Posterior vena cava (tissue), 2 donors: Measurements from ENCODE around the gene NPIPB8. TPM values are rescaled to one million over a fixed set of nuclear protein-coding genes. Genes with fewer than 3 reads are reported as not detected.
"Not testable (repeated sequence)": the region's sequence is repeated elsewhere in the genome, so short reads cannot be mapped to it uniquely, and the experiment has no call there.

Experiments
- DNase-seq: peaks from one replicate; pipeline ENCODE4 v3.0.0-alpha.2; 2020; ENCODE audit warnings: low spot score
- intact Hi-C, 2 donors: fragments of 100-400 bp; cut with DNase I; formaldehyde crosslinking; loops; one replicate each; pipeline versions ENCODE4 v1.14.1 to v1.14.2; 2022 to 2023
- total RNA-seq, 2 donors: library from RNA; stranded (reverse); fragmentation: NEBNext Ultra II Directional; extraction: Animal tissue kit (Norgen Biotek cat#: 25700); gene quantifications; one replicate each; pipeline ENCODE4 v1.2.1, GENCODE V29; 2021
- donor health status: DM: yes; HTN: yes; CAD: no.
- donor health status: DM: yes; HTN: yes; CAD: no.

The NPIPB8 gene
- total RNA-seq, 2 donors from 2014 or later: 1.2 TPM; not detected in 1

- DNase-seq: peak; percentile 61
- intact Hi-C loops: no loop called here
These were observed 33.7 kb upstream of the NPIPB8 start for GRCh38 chr16:28604186-28604565.

GRCh38 chr16:28606291-28607115 is 31.4 kb upstream of the NPIPB8 start:
- no peak for DNase-seq
- intact Hi-C loops: no loop called here

GRCh38 chr16:28607116-28607623 is 30.7 kb upstream of the NPIPB8 start:
- no peak for DNase-seq
- intact Hi-C loops: no loop called here

- DNase-seq, intact Hi-C loops: not testable (repeated sequence)
These were observed 30.0 kb upstream of the NPIPB8 start for GRCh38 chr16:28607681-28608495.

DNA sequence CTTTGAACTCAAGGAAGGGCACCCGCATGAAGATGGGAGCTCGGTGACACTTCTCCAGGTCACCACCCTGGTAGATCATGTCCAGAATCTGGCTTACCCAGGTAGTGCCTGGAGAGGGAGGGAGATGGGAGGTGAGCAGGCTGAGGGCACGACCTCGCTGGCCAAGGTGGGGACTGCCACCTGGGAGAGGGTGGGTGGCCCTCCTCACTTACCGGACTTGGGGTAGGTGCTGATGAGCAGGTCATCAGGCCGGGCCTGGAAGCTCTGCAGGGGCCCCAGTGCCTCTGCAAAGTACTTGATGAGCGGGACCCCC is 29.4 kb upstream of the NPIPB8 start:
- intact Hi-C loops: not testable (repeated sequence)

GRCh38 chr16:28608867-28609596 is 28.8 kb upstream of the NPIPB8 start:
- DNase-seq, intact Hi-C loops: not testable (repeated sequence)

More for the DNA sequence above, 29.4 kb upstream of the NPIPB8 start:
- DNase-seq: not testable (repeated sequence)

- intact Hi-C loops: no loop called here
- no peak for DNase-seq
These were observed 28.0 kb upstream of the NPIPB8 start, which contains the start of gene SULT1A1 for GRCh38 chr16:28609631-28610594. TSS of gene SULT1A1 (minus strand) at chr16:28610044. CDS start at chr16:28608855, 1,189 bp downstream.

DNA sequence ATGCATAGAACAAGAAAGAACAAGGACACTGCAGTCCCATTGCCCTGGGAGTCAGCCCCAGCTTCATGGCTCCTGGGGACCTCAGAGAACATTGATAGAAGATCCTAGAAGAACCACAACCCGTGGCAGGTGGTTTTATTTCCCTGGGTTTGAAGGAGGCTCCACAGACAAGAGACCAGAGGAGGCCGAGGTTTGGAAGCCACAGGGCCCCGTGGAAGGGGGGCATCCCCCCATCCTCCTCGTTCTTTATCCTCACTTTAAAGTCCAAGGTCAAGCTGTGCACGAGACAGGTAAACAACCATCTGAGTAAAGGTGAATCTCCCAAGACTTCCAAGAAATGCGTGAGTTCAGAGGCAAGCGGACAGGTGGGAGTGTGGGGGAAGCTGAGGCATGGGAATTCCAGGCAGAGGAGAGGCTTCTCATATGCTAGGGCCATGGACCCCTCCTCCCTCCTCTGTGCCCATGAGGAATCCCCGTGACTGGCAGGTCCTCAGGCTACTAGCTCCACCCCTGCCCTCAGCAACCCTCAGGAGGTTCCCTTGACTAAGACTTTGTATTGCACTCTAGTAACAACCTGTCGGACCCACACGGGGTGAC is 27.2 kb upstream of the NPIPB8 start:
- intact Hi-C loops: no loop called here
- DNase-seq: no peak

- intact Hi-C loops, DNase-seq: not testable (repeated sequence)
These were observed 25.2 kb upstream of the NPIPB8 start for GRCh38 chr16:28612359-28613280.

GRCh38 chr16:28613912-28614311 is 24.0 kb upstream of the NPIPB8 start:
- intact Hi-C loops, DNase-seq: not testable (repeated sequence)

GRCh38 chr16:28614561-28614960 is 23.3 kb upstream of the NPIPB8 start:
- DNase-seq, intact Hi-C loops: not testable (repeated sequence)

DNA sequence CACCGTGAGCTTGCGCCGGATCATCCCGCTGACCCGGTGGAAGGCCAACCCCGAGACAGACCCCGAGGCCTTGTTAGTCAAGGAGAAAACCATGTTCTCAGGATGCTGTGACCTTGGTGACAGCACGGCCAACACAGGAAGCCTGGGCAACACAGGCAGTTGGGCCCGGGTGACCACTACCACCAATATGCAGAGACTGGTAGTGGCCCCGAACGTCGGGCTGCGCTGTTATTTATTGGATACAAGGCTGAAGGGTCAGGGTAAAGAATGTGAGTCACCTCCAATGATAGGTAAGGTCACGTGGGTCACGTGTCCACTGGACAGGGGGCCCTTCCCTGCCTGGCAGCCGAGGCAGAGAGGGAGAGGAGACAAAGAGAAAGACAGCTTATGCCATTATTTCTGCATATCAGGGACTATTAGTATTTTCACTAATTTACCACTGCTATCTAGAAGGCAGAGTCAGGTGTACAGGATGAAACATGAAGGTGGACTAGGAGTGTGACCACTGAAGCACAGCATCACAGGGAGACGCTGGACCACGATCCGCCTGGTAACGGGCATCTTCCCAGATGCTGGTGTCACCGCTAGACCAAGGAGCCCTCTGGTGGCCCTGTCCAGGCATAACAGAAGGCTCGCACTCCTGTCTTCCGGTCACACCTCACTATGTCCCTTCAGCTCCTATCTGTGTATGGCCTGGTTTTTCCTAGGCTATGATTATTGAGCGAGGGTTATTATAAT is 22.2 kb upstream of the NPIPB8 start:
- intact Hi-C loops, DNase-seq: not testable (repeated sequence)

GRCh38 chr16:28616224-28616577 is 21.7 kb upstream of the NPIPB8 start:
- DNase-seq, intact Hi-C loops: not testable (repeated sequence)

GRCh38 chr16:28616636-28617035 is 21.2 kb upstream of the NPIPB8 start:
- no peak for DNase-seq
- intact Hi-C loops: no loop called here

DNA sequence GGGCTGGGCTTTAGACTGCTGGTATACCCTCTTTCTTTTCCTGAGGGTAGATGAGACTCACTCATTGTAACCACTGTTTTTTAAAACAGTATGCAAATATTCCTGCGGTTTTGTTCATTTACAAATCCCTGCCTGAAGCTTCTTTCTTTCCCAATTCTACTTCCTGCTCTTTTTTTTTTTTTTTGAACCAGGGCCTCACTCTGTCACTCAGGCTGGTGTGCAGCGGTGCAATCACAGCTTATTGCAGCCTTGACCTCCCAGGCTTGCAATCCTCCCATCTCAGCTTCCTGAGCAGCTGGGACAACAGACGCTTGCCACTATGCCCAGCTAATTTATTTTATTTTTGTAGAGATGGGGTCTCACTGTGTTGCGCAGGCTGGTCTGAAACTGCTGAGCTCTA is 20.0 kb upstream of the NPIPB8 start:
- intact Hi-C loops: no loop called here
- DNase-seq: no peak

- DNase-seq, intact Hi-C loops: not testable (repeated sequence)
These were observed 17.5 kb upstream of the NPIPB8 start for GRCh38 chr16:28620316-28620715.
